ENCODE measurements around the gene LRRK1. TPM values are rescaled to one million over a fixed set of nuclear protein-coding genes. Genes with fewer than 3 reads are reported as not detected.

The LRRK1 gene
- total and polyA plus RNA-seq, 2 of the 13 experiments (the other 11 are each of a cell fraction or from before 2014, with no cell fraction given), result 0.13 to 1.2 TPM

DNA sequence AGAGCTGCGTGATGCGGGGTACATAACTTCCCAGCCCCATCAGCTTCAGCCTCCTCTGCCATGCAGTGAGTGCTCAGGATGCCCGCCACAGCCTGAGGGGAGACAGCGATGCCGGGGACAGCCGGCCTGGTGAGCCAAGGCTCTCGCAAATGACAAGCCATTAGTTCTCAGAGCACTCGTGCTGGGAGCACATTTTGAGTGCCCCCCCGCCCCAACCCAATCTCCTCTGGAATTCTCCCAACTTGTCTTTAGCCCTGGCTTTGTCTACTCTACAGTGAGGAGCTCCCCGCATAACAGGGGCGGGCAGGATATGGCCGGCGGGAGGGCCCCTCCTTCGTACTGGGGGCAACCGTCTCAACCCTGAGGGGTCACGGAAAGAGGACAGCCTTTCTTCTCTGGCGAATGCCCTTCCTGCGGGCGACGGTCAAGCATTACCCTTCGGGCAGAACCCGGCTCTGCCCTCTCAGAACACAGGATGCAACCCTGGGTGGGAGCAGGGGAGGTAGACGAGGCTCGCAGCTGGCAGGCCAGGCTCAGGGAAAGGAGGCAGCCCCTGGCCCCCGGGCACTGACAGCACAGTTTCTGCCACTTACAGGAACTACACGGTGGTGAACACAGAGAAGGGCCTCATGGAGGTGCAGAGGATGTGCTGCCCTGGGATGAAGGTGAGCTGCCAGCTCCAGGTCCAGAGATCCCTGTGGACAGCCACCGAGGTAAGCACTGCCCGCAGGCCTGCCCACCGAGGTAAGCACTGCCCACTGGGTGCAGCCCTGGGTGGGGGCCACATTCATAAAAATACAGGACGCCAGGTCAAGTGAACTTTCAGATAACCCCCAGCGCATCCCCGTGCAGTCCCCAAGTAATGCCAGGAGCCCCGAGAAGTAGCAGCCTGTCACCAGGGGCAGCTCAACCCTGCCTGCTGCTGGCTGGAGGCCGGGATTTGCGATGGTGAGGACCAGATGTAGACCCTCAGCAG, 141.7 kb downstream of the LRRK1 start:
- CTCF ChIA-PET (ENCODE audit: low intra/inter-chr PET ratio, low total read pairs), result no interaction called here
- 92% methylated on average over 10 of the region's 35 CpGs for WGBS (ENCODE audit: low lambda C conversion rate)

DNA sequence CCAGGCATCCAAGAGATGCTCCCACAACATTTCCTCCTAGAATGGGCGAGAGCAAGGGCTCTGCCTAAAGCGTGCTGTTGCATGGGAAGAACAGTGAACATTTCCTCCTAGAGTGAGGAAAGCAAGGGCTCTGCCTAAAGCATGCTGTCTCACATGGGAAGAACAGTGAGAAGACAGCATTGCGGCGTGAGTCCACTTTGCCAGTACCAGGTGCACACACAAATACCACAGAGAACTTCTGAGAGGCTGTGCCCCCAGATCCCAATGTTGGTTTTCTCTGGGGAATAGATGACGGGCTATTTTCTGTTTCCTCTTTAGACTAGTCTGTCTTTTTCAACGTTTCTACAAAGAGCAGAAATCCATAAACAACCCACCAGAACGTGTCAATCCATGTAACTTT, 142.9 kb downstream of the LRRK1 start:
- Histone ChIP-seq H2AFZ (ENCODE audit: low read length) (no peak overlapping the region), H3K9ac (ENCODE audit: insufficient read depth, low read depth, low read length) (no peak overlapping the region), H3K27me3 (ENCODE audit: control insufficient read depth in 1 of 2, insufficient read depth in 2 of 2, low read length in 2 of 2) (no peaks in the 10 kb centered on the region), H3K27ac (ENCODE audit: extremely low read length, insufficient read depth, low read length) (no peak overlapping the region), H3K9me3 (ENCODE audit: low read length) (no peaks in the 10 kb centered on the region), H4K20me1 (ENCODE audit: insufficient read depth, low read length) (no peaks in the 10 kb centered on the region), H3K4me1 (ENCODE audit: insufficient read depth, low read length) (peaks cover 62% of the 10 kb centered on the region), H3K4me2 (ENCODE audit: low read depth, low read length) (no peak overlapping the region), H3K4me3 (replicated peaks in 1 of 3; ENCODE audit: insufficient read depth in 1 of 3, low read depth in 2 of 3, low read length in 3 of 3) (no peak overlapping the region), H3K36me3 (replicated peaks in 1 of 2; ENCODE audit: control insufficient read depth in 1 of 2, insufficient read depth in 2 of 2, low read length in 2 of 2) (peaks cover 2 to 4% of the 10 kb centered on the region in 2 experiments; a peak in 2 of 5 replicates), H3K79me2 (ENCODE audit: insufficient read depth, low read length) (no peaks in the 10 kb centered on the region)
- BruUV-seq (replicated peaks), result no TSS peak
- CTCF ChIA-PET (ENCODE audit: low intra/inter-chr PET ratio, low total read pairs), result no interaction called here
- intact Hi-C loops (cut with micrococcal nuclease; ENCODE audit: unreplicated experiment), result no loop called here
- DNase-seq (ENCODE audit: low spot score) (no peak), ATAC-seq (no peak), FAIRE-seq (no peak)
- POLR2A ChIA-PET, result no interaction called here
- 83% methylated on average over 7 of the region's 7 CpGs for WGBS (ENCODE audit: low lambda C conversion rate)
- TF ChIP-seq WIZ (CRISPR knock-in tag; IDR thresholded peaks at IDR 0.05) (no peak), PRPF4 (IDR thresholded peaks at IDR 0.05; ENCODE audit: low read depth, low read length, poor library complexity, severe bottlenecking) (no peak), TRIM24 (CRISPR knock-in tag; IDR thresholded peaks at IDR 0.05) (no peak), ELF3 (CRISPR knock-in tag; IDR thresholded peaks at IDR 0.05) (no peak), ZNF883 (CRISPR knock-in tag; IDR thresholded peaks at IDR 0.05; ENCODE audit: not compliant biosample characterization) (no peak), MEIS2 (CRISPR knock-in tag; IDR thresholded peaks at IDR 0.05) (no peak)
- in situ Hi-C loops (cut with HindIII; ENCODE audit: extremely low pct_ligation_motif_present, low pct_unique_long_range_greater_than_20kb), result no loop called here

More for the DNA sequence above, 141.7 kb downstream of the LRRK1 start:
- no peak overlapping the region for H3K4me3 ChIP-seq (replicated peaks in 1 of 3; ENCODE audit: insufficient read depth in 1 of 3, low read depth in 2 of 3, low read length in 3 of 3)
- no peaks in the 10 kb centered on the region for H3K27me3 ChIP-seq (ENCODE audit: control insufficient read depth in 1 of 2, insufficient read depth in 2 of 2, low read length in 2 of 2)
- FAIRE-seq (no peak), ATAC-seq (no peak), DNase-seq (ENCODE audit: low spot score) (no peak)
- POLR2A ChIA-PET, result interaction anchor here (2.3 kb wide), 1 partner anchor 8 kb away, joined by 5 read pairs; no protein-coding TSS in a partner anchor
- peaks cover 61% of the 10 kb centered on the region for H3K4me1 ChIP-seq (ENCODE audit: insufficient read depth, low read length)
- H3K4me2 ChIP-seq (ENCODE audit: low read depth, low read length), result no peak overlapping the region
- BruUV-seq (replicated peaks), result no TSS peak
- H3K79me2 ChIP-seq (ENCODE audit: insufficient read depth, low read length), result no peaks in the 10 kb centered on the region
- H3K36me3 ChIP-seq (replicated peaks in 1 of 2; ENCODE audit: control insufficient read depth in 1 of 2, insufficient read depth in 2 of 2, low read length in 2 of 2), result peaks cover 2 to 4% of the 10 kb centered on the region in 2 experiments; a peak in 2 of 5 replicates
- H4K20me1 ChIP-seq (ENCODE audit: insufficient read depth, low read length), result no peaks in the 10 kb centered on the region
- intact Hi-C loops (cut with micrococcal nuclease; ENCODE audit: unreplicated experiment) (no loop called here), in situ Hi-C loops (cut with HindIII; ENCODE audit: extremely low pct_ligation_motif_present, low pct_unique_long_range_greater_than_20kb) (no loop called here)
- H2AFZ ChIP-seq (ENCODE audit: low read length), result no peak overlapping the region
- no peak overlapping the region for H3K27ac ChIP-seq (ENCODE audit: extremely low read length, insufficient read depth, low read length)
- no peak overlapping the region for H3K9ac ChIP-seq (ENCODE audit: insufficient read depth, low read depth, low read length)
- no peaks in the 10 kb centered on the region for H3K9me3 ChIP-seq (ENCODE audit: low read length)
- TF ChIP-seq KDM5A (IDR thresholded peaks at IDR 0.05; ENCODE audit: borderline replicate concordance, low read length), result no peak
